Measurements from ENCODE around the gene VAV2. TPM values are rescaled to one million over a fixed set of nuclear protein-coding genes. Genes with fewer than 3 reads are reported as not detected.

VAV2 gene
- total RNA-seq, 3 donors from 2014 or later: 5.3 to 9.5 (median 8.8) TPM

DNA sequence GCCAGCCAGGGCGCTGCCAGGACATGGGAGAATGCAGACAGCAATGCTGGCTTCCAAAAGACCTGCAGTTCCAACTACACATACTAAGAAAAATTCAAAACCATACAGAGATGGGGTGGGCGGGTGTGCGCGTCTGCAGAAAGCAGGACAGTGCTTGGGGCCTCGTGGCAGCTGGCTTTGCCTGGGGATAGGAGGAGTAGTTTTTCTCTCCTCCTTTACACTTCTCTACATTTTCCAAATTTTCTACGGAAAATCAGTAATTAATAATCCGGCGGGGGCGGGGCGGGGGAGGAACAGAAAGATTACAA, 210.3 kb downstream of the VAV2 start:
- Histone ChIP-seq H3K4me1 (no peaks in the 10 kb centered on the region), H3K36me3 (no peaks in the 10 kb centered on the region), H3K27ac (no peak overlapping the region), H3K4me3 (no peak overlapping the region), H3K27me3 (no peaks in the 10 kb centered on the region), H3K9me3 (no peaks in the 10 kb centered on the region)
- DNase-seq (ENCODE audit: low spot score in 2 of 2): no peak
- intact Hi-C loops (cut with DNase I; ENCODE audit: low total_unique reads): no loop called here
- TF ChIP-seq POLR2A (IDR thresholded peaks at IDR 0.05) (no peak), POLR2AphosphoS5 (IDR thresholded peaks at IDR 0.05) (no peak)
- TF ChIP-seq, protein P1, sequence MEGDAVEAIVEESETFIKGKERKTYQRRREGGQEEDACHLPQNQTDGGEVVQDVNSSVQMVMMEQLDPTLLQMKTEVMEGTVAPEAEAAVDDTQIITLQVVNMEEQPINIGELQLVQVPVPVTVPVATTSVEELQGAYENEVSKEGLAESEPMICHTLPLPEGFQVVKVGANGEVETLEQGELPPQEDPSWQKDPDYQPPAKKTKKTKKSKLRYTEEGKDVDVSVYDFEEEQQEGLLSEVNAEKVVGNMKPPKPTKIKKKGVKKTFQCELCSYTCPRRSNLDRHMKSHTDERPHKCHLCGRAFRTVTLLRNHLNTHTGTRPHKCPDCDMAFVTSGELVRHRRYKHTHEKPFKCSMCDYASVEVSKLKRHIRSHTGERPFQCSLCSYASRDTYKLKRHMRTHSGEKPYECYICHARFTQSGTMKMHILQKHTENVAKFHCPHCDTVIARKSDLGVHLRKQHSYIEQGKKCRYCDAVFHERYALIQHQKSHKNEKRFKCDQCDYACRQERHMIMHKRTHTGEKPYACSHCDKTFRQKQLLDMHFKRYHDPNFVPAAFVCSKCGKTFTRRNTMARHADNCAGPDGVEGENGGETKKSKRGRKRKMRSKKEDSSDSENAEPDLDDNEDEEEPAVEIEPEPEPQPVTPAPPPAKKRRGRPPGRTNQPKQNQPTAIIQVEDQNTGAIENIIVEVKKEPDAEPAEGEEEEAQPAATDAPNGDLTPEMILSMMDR (IDR thresholded peaks at IDR 0.05): no peak

DNA sequence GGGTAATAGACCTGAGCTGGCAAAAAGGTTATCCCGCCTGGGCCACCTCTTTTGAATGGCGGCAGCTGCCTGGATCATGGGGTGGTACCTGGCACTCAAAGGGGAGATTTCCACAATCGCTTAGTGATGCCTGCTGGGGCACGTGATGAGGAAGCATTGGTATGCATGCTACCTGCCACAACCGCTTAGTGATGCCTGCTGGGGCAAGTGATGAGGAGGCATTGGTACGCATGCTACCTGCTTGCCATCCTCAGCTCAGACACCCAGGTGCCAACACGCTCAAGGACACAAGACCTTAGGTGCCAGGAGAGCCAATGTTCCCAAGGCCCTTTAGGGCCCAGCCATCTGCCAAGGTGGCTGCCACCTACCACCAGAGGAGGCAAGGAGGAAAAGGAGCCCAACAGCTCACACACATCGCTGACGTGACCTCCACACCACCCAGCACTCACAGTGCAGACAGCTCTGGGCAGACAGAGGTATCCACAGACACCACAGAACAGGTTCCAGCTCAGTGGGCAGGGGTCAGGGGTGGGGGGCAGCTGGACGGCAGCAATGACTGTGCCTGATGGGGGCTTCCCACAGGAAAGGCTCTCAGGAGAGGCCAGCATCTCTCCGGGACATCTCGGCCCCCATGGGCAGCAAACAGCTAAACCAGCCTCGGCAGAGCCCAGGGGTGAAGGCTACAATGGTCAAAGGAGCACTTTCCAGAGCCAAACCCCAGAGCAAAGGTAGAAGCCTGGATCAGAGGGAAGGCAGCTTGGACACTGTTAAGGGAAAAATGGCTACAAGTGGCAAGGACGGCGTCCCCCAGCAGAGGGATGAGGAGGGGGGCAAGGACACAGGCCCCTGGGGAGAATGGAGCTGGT, 210.9 kb downstream of the VAV2 start:
- no peaks in the 10 kb centered on the region for H3K27me3 ChIP-seq
- no peak for DNase-seq (ENCODE audit: low spot score in 2 of 2)
- H3K4me1 ChIP-seq: no peaks in the 10 kb centered on the region
- H3K36me3 ChIP-seq: no peaks in the 10 kb centered on the region
- H3K27ac ChIP-seq: no peak overlapping the region
- TF ChIP-seq, protein P1 (IDR thresholded peaks at IDR 0.05): no peak
- TF ChIP-seq POLR2A (IDR thresholded peaks at IDR 0.05) (no peak), POLR2AphosphoS5 (IDR thresholded peaks at IDR 0.05) (no peak)
- no peak overlapping the region for H3K4me3 ChIP-seq
- no peaks in the 10 kb centered on the region for H3K9me3 ChIP-seq
- intact Hi-C loops (cut with DNase I; ENCODE audit: low total_unique reads): no loop called here

DNA sequence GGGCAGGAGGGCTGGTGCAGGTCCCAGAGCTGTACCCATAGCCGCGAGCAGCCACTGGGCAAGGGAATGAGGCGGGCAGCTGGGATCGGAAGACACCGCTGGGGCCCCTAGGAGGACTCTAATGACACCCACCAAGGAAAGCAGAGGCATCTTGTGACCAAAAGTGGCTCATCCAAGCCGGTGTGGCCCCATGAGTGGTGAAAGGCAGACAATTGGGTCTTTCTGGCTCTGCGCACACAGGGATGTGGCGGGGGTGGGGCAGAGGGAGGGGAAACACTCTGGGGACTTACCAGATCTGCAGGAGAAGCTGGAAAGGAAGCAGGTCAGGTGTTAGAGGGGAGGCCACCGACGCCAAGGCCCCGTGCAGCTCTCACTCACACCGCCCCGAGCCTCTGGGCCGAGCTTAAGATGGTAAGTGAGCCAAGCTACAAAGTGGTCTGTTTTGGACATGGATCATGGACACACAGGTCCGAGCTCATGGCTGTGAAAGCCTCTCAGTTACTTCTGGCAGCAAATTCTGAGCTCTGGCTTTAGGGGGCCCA, 211.6 kb downstream of the VAV2 start:
- DNase-seq (ENCODE audit: low spot score in 2 of 2): no peak
- Histone ChIP-seq H3K9me3 (no peaks in the 10 kb centered on the region), H3K27me3 (no peaks in the 10 kb centered on the region), H3K36me3 (no peaks in the 10 kb centered on the region), H3K4me3 (no peak overlapping the region), H3K27ac (no peak overlapping the region), H3K4me1 (no peaks in the 10 kb centered on the region)
- intact Hi-C loops (cut with DNase I; ENCODE audit: low total_unique reads): no loop called here
- TF ChIP-seq POLR2AphosphoS5 (IDR thresholded peaks at IDR 0.05): no peak
- TF ChIP-seq, protein P1 (IDR thresholded peaks at IDR 0.05): no peak
- no peak for TF ChIP-seq POLR2A (IDR thresholded peaks at IDR 0.05)

DNA sequence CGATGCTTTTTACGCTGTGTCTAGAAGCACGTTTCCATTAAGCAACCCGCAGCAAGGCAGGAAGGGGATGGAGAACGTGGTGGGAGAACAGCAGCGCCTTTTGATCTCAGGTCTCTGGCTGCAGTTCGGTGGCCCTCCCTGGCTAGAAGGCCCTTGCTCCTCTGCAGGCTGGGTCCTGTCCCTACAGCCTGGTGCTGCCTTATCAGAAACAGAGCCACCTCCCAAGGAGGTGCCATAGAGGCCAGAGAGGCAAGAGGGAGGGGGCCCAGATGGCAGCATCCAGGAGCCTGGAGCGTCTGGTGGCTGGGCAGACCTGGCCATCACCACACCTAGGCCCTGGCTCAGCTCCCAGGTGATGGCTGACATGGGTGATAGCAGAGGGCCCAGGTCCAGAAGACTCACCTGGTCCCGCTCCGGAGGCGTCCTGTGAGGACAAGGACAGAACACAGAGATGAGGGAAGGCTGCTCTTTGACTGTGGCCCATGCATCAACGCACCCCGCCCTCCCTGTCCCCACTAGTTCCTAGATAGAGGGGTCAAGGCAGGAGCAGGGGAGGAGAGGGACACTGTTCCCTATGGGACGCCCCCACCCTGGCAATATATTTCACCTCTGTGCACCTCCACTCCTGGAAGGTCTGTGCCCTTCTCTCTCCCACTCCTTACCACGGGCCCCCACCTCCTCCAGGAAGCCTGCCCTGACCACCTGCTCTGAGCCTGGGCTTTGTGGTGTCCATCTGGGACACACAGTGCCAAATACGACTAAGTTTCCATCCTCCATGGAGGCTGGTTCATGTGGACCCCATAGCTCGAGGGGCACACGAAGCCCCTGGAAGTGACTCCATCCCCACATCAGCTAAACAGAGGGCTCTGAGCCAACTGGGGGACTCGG, 212.4 kb downstream of the VAV2 start:
- TF ChIP-seq POLR2AphosphoS5 (IDR thresholded peaks at IDR 0.05) (no peak), POLR2A (IDR thresholded peaks at IDR 0.05) (no peak)
- TF ChIP-seq, protein P1 (IDR thresholded peaks at IDR 0.05): no peak
- no peaks in the 10 kb centered on the region for H3K36me3 ChIP-seq
- H3K27ac ChIP-seq: no peak overlapping the region
- no peak for DNase-seq (ENCODE audit: low spot score in 2 of 2)
- peaks cover 0 to 3% of the 10 kb centered on the region in 2 donors for H3K9me3 ChIP-seq
- no peaks in the 10 kb centered on the region for H3K27me3 ChIP-seq
- no peak overlapping the region for H3K4me3 ChIP-seq
- intact Hi-C loops (cut with DNase I; ENCODE audit: low total_unique reads): no loop called here
- H3K4me1 ChIP-seq: no peaks in the 10 kb centered on the region

Measured in breast epithelium (tissue), 4 donors.